Psoas muscle (tissue), 8 donors: ENCODE data around the gene WWOX. TPM values are rescaled to one million over a fixed set of nuclear protein-coding genes. Genes with fewer than 3 reads are reported as not detected.
A peak's percentile ranks its signal among the peaks of the same experiment; 100 is the strongest.

Experiments used
- ATAC-seq, 4 donors: fragments of 200-7000 bp; cut with Tn5 transposase; one replicate each; pipeline ENCODE4 v1.9.1; 2020; ENCODE audit warnings: moderate library complexity in 3 of 4, mild to moderate bottlenecking in 2 of 4
- DNase-seq, 2 donors: peaks; one replicate each; pipeline ENCODE4 v3.0.0-alpha.2; 2020
- H3K27ac ChIP-seq: fragments of 200-600 bp; one replicate; pipeline ENCODE4 v1.8.0; 2022
- H3K27me3 ChIP-seq, 3 donors: fragments of 200-600 bp in 1 of 3; one replicate each; pipeline versions ENCODE4 v1.6.1 to v1.8.0; 2013 to 2022; ENCODE audit warnings: low read length in 2 of 3, mild to moderate bottlenecking in 2 of 3, moderate library complexity in 1 of 3; ENCODE audit not compliant: insufficient read depth in 3 of 3
- H3K36me3 ChIP-seq, 2 donors: fragments of 200-600 bp in 1 of 2; one replicate each; pipeline versions ENCODE4 v1.6.1 to v1.8.0; 2013 to 2022; ENCODE audit warnings: low read depth in 1 of 2, mild to moderate bottlenecking in 1 of 2, moderate library complexity in 1 of 2; ENCODE audit not compliant: insufficient read depth in 1 of 2
- H3K4me1 ChIP-seq: fragments of 200-600 bp; one replicate; pipeline ENCODE4 v1.8.0; 2022
- H3K4me3 ChIP-seq: fragments of 200-600 bp; one replicate; pipeline ENCODE4 v1.8.0; 2022; ENCODE audit warnings: mild to moderate bottlenecking
- H3K9me3 ChIP-seq: fragments of 200-600 bp; one replicate; pipeline ENCODE4 v1.8.0; 2022
- WGBS, 3 donors: extraction: QIAGEN DNeasy Blood & Tissue Kit; methylation state at CpG; one replicate each; pipeline versions ENCODE4 v1.1.6 to v1.1.7; 2013; 5-methylcytosine and 5-hydroxymethylcytosine counted together
- intact Hi-C, 2 donors: fragments of 100-400 bp; cut with DNase I; formaldehyde crosslinking; loops; one replicate each; pipeline versions ENCODE4 v1.11.0 to v1.14.2; 2022
- polyA plus RNA-seq, 3 donors: library from polyadenylated mRNA; stranded (reverse); fragments of 200-250 nt; gene quantifications; one replicate each; pipeline ENCODE4 v1.2.3, GENCODE V29; 2013
- total RNA-seq, 4 donors: library from RNA; stranded (reverse); fragmentation: NEBNext Ultra II Directional in 2 of 4; extraction: Animal tissue kit (Norgen Biotek cat#: 25700) in 2 of 4; gene quantifications; one replicate each; pipeline versions ENCODE4 v1.2.1 to v1.2.4, GENCODE V29; 2021 to 2023
- TF ChIP-seq, protein P1 (sequence below): fragments of 200-600 bp; IDR thresholded peaks from one replicate; pipeline ENCODE4 v1.8.0; 2022; ENCODE audit warnings: antibody characterized with exemption
- donor health status: healthy with polysubstance abuse.
- donor health status: DM: no; HTN: no; CAD: no; lungs with moderate emphysema.
- donor health status: Bipolar disorder and iron deficiency.
- donor health status: healthy.
- donor health status: DM: yes; HTN: yes; CAD: no.
- donor health status: DM: no; HTN: no; CAD: no.
- donor health status: DM: no; HTN: no; CAD: no.
- donor health status: DM: yes; HTN: yes; CAD: no.

Gene WWOX
- total and polyA plus RNA-seq, 7 donors: 3.1 to 6.6 (median 5.0) TPM

DNA sequence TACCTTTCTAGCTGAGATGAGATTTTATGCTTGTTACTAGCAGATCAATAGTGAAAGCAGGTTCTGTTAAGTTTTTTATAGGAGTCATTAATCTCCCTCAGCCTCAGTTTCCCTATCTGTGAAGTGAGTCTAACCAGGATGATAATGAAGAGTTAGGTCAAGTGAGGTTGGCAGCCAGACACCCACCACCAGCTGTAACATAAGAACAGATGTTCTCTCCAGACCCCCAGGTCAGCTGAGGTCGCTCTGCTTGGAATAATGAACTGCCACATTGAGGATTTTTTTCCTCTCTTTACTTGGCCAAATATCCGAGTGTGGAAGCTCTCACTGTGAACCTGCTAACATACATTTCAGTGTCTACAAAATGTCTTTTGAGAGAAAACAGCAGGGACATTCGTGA, 389.6 kb downstream of the WWOX start:
- 35 to 52% (median 37%) methylated on average over 3 of the region's 3 CpGs for WGBS, 3 donors
- ATAC-seq (no peak), DNase-seq (no peak)
- no peak overlapping the region for H3K27ac ChIP-seq
- intact Hi-C loops: loop anchor here in 1 of 2 donors (5.0 kb wide), 1 partner anchor 52 kb away; no protein-coding TSS in a partner anchor
- H3K4me3 ChIP-seq: no peak overlapping the region
- H3K9me3 ChIP-seq: no peaks in the 10 kb centered on the region
- H3K27me3 ChIP-seq: no peaks in the 10 kb centered on the region
- no peaks in the 10 kb centered on the region for H3K4me1 ChIP-seq
- TF ChIP-seq, protein P1, sequence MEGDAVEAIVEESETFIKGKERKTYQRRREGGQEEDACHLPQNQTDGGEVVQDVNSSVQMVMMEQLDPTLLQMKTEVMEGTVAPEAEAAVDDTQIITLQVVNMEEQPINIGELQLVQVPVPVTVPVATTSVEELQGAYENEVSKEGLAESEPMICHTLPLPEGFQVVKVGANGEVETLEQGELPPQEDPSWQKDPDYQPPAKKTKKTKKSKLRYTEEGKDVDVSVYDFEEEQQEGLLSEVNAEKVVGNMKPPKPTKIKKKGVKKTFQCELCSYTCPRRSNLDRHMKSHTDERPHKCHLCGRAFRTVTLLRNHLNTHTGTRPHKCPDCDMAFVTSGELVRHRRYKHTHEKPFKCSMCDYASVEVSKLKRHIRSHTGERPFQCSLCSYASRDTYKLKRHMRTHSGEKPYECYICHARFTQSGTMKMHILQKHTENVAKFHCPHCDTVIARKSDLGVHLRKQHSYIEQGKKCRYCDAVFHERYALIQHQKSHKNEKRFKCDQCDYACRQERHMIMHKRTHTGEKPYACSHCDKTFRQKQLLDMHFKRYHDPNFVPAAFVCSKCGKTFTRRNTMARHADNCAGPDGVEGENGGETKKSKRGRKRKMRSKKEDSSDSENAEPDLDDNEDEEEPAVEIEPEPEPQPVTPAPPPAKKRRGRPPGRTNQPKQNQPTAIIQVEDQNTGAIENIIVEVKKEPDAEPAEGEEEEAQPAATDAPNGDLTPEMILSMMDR: no peak
- H3K36me3 ChIP-seq: no peaks in the 10 kb centered on the region

DNA sequence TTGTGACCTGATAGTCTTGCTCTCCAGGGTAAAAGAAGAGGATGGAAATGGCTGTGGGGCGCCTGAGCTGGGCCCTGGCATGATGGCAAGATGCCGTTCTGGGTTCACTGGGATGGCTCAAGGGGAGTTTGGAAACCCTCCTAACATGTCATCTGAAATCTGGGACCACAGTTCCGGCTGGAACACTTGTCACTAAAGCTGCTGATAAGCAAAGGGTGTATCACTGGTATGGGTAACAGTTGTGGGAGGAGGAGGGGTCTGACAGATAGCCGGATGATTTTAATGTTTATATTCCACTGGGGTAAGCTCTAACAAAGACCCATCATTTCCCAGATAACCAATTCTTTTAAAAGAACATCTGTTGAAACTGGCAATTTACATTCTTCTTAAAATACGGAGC, 390.2 kb downstream of the WWOX start:
- Histone ChIP-seq H3K4me3 (no peak overlapping the region), H3K27me3 (no peaks in the 10 kb centered on the region), H3K9me3 (no peaks in the 10 kb centered on the region), H3K4me1 (no peaks in the 10 kb centered on the region), H3K36me3 (no peaks in the 10 kb centered on the region), H3K27ac (no peak overlapping the region)
- ATAC-seq: no peak
- DNase-seq: no peak
- intact Hi-C loops: loop anchor here in 1 of 2 donors (5.0 to 10.0 kb wide), 2 partner anchors 52 to 365 kb away; no protein-coding TSS in a partner anchor
- TF ChIP-seq, protein P1: no peak
- 65 to 76% (median 66%) methylated on average over 5 of the region's 5 CpGs for WGBS, 3 donors

DNA sequence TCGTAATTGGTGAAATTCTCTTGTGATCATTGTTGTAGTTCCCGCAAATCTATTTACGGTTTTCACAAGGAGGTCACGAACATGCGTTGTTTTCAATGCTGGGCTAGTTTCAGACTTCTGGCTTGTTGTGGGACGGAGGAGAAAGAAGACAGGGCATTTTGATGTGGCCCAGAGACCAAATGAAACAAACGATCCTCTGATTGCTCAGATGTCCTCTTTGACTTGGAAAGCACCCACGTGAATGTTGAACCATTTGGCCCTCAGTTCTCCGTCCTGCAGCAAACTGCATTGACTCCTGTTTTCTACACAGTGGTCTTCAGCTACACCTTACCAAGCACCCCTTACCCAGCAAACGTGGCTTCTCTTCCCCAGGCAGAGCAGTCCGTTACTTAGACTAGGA, 391.0 kb downstream of the WWOX start:
- no peaks in the 10 kb centered on the region for H3K36me3 ChIP-seq
- peak overlapping the region; percentile 48 for H3K4me3 ChIP-seq
- TF ChIP-seq, protein P1: no peak
- no peaks in the 10 kb centered on the region for H3K9me3 ChIP-seq
- intact Hi-C loops: loop anchor here in 1 of 2 donors (10.0 kb wide), 1 partner anchor 366 kb away; no protein-coding TSS in a partner anchor
- H3K27ac ChIP-seq: peak overlapping the region; percentile 70
- DNase-seq (no peak), ATAC-seq (peak in 2 of 4 donors; percentile 6 to 29)
- no peaks in the 10 kb centered on the region for H3K4me1 ChIP-seq
- 40 to 57% (median 40%) methylated on average over 11 of the region's 11 CpGs for WGBS, 3 donors
- no peaks in the 10 kb centered on the region for H3K27me3 ChIP-seq

DNA sequence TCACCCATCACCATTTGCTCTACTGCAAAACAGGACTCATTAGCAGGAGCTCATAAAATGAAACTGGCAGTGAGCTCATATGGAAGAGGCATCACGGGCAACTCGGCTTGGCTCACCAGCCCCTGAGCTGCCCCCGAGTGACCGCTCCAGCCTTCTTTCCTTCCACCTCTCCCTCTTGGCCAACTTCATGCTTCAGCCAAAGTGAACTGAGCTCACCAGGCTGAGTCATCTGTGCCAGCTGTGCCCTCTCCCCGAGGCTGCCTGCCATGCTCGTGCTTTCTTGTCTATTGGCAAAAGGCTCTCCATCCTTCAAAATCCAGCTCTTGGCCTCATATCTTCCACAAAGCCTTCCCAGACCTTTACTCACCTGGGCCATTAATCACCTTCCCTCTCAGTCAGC, 391.4 kb downstream of the WWOX start:
- Histone ChIP-seq H3K27me3 (no peaks in the 10 kb centered on the region), H3K27ac (peak overlapping the region; percentile 70), H3K4me1 (no peaks in the 10 kb centered on the region), H3K4me3 (peak overlapping the region; percentile 48), H3K36me3 (no peaks in the 10 kb centered on the region), H3K9me3 (no peaks in the 10 kb centered on the region)
- intact Hi-C loops: loop anchor here in 1 of 2 donors (10.0 kb wide), 1 partner anchor 366 kb away; no protein-coding TSS in a partner anchor
- DNase-seq: peak; percentile 56 to 84
- WGBS, 3 donors: 11 to 48% (median 36%) methylated on average over 6 of the region's 6 CpGs
- ATAC-seq: peak; percentile 97 to 99 (median 99)
- TF ChIP-seq, protein P1: no peak

DNA sequence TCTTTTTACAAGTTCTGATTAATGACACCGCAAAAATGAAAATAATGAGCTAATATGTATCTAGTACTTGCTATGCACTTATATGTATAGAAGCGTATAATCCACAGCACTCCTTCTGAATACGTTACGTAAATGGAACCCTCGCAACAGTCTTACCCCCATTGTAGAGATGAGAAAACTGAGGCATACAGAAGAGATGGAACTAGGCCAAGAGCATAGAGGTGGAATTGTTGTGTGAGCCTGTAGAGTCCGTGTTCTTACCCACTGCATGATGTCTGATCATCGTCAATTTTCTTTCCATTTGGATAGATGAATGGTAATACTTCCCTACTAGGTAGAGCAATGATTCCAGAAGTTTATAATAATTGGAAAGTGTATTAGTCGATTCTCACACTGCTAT, 394.1 kb downstream of the WWOX start:
- TF ChIP-seq, protein P1: no peak
- Histone ChIP-seq H3K27ac (no peak overlapping the region), H3K4me3 (no peak overlapping the region), H3K9me3 (no peaks in the 10 kb centered on the region), H3K27me3 (no peaks in the 10 kb centered on the region), H3K4me1 (no peaks in the 10 kb centered on the region), H3K36me3 (no peaks in the 10 kb centered on the region)
- 96 to 97% (median 97%) methylated on average over 8 of the region's 8 CpGs for WGBS, 3 donors
- no peak for DNase-seq
- no peak for ATAC-seq
- intact Hi-C loops: loop anchor here in 1 of 2 donors (10.0 kb wide), 1 partner anchor 369 kb away; no protein-coding TSS in a partner anchor
